GM19372 (cell line): Measurements from ENCODE around the gene EPS8L1.
"Not testable (repeated sequence)": the region's sequence is repeated elsewhere in the genome, so short reads cannot be mapped to it uniquely, and the experiment has no call there.

ENCODE experiments used
- ATAC-seq: cut with Tn5 transposase; IDR thresholded peaks from one replicate; pipeline ENCODE4 v1.9.1; 2021; ENCODE audit warnings: mild to moderate bottlenecking, low read depth, moderate library complexity; ENCODE audit not compliant: unreplicated experiment

Gene EPS8L1

GRCh38 chr19:55092423-55093318, 17.0 kb downstream of the EPS8L1 start:
- ATAC-seq, result no peak

DNA sequence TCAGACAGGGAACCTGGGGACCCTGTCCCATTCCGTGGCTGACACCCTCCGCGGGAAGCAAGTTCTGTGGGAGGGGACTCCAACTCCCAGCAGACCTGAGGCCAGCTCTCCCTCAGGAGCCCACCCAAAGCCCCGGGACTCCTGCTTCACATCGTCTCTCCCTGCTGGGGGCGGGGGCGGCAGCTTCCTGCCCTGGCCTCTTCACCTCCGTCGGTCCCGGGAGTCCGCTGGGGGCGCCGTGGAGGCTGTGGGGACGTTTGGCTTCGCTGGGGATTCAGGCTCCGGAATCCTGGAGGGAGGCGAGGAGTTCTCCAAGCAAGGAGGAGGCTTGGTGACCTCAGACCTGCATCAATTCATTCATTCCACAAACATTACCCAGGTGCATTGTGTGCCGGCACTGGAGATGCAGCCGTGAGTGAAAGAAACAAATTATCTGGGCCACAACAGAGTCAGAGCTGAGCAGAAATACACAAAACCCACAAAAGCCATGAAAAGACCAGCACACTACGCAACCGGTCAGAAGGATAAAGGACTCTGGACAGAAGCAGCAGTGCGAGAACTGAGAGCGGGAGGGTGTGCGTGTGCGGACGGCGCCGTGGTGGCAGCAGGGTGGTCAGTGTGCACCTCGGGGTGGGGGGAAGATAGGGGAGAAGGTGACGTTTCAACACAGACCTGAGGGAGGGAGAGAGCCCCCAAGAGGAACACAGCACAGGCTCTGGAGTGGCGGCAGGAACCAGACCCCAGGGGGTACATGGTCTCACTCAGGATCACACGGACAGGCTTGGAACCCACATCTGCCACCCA, 19.0 kb downstream of the EPS8L1 start:
- ATAC-seq, result no peak

- ATAC-seq, result no peak
These were observed 19.8 kb downstream of the EPS8L1 start for GRCh38 chr19:55095260-55096060.

- no peak for ATAC-seq
These were observed 20.5 kb downstream of the EPS8L1 start for GRCh38 chr19:55096061-55096701.

GRCh38 chr19:55097864-55098715, 22.4 kb downstream of the EPS8L1 start:
- ATAC-seq, result no peak

- ATAC-seq, result no peak
These were observed 23.3 kb downstream of the EPS8L1 start for GRCh38 chr19:55098716-55099556.

- ATAC-seq, result no peak
These were observed 24.2 kb downstream of the EPS8L1 start for GRCh38 chr19:55099557-55100506.

DNA sequence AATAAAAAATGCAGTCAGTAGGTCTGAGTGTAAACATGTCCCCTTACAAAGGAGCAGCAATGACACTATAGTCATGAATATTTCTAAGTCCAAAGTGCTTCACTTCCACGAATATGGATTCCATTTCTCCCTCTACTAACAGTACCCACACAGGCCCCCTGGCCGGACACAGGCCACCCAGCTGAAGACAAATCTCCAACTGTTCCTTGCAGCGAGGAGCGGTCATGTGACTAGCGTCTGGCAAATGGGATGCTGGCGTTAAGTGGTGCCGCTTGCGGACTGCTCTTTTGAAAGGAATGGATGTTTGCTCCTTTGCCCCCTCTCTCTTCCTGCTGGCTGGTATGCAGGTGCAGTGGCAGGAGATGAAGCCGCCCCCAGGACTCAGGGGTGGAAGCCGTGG, 25.6 kb downstream of the EPS8L1 start:
- no peak for ATAC-seq

- no peak for ATAC-seq
These were observed 27.5 kb downstream of the EPS8L1 start for GRCh38 chr19:55103190-55103589.

GRCh38 chr19:55105237-55105636, 29.6 kb downstream of the EPS8L1 start:
- no peak for ATAC-seq

GRCh38 chr19:55106591-55106990, 30.9 kb downstream of the EPS8L1 start:
- ATAC-seq, result no peak

GRCh38 chr19:55107252-55107651, 31.6 kb downstream of the EPS8L1 start:
- not testable (repeated sequence) for ATAC-seq

- no peak for ATAC-seq
These were observed 34.0 kb downstream of the EPS8L1 start for GRCh38 chr19:55109527-55110291.

- ATAC-seq, result no peak
These were observed 35.7 kb downstream of the EPS8L1 start for GRCh38 chr19:55111238-55111831.

- ATAC-seq, result no peak
These were observed 36.6 kb downstream of the EPS8L1 start for GRCh38 chr19:55112246-55112776.
